Hepatocyte (in vitro differentiated cells): Measurements from ENCODE around the gene RXRA.

ENCODE experiments used
- EZH2 ChIP-seq: fragments of 200-600 bp; sonication (generic); IDR thresholded peaks from 2 replicates; pipeline ENCODE4 v1.6.1; 2016; ENCODE audit warnings: antibody characterized with exemption, mild to moderate bottlenecking, borderline replicate concordance
- TF ChIP-seq, protein P1 (sequence below): fragments of 200-600 bp; sonication (generic); IDR thresholded peaks from 2 replicates; pipeline ENCODE4 v1.5.1; 2016; ENCODE audit warnings: antibody characterized with exemption, mild to moderate bottlenecking; ENCODE audit not compliant: poor library complexity

- no peak for TF ChIP-seq EZH2
- TF ChIP-seq, protein P1, sequence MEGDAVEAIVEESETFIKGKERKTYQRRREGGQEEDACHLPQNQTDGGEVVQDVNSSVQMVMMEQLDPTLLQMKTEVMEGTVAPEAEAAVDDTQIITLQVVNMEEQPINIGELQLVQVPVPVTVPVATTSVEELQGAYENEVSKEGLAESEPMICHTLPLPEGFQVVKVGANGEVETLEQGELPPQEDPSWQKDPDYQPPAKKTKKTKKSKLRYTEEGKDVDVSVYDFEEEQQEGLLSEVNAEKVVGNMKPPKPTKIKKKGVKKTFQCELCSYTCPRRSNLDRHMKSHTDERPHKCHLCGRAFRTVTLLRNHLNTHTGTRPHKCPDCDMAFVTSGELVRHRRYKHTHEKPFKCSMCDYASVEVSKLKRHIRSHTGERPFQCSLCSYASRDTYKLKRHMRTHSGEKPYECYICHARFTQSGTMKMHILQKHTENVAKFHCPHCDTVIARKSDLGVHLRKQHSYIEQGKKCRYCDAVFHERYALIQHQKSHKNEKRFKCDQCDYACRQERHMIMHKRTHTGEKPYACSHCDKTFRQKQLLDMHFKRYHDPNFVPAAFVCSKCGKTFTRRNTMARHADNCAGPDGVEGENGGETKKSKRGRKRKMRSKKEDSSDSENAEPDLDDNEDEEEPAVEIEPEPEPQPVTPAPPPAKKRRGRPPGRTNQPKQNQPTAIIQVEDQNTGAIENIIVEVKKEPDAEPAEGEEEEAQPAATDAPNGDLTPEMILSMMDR = no peak
Measured at GRCh38 chr9:134332841-134333233, 6.6 kb downstream of the RXRA start.
